ENCODE measurements around the gene PRSS36.
"Not testable (repeated sequence)": the region's sequence is repeated elsewhere in the genome, so short reads cannot be mapped to it uniquely, and the experiment has no call there.

PRSS36 gene

DNA sequence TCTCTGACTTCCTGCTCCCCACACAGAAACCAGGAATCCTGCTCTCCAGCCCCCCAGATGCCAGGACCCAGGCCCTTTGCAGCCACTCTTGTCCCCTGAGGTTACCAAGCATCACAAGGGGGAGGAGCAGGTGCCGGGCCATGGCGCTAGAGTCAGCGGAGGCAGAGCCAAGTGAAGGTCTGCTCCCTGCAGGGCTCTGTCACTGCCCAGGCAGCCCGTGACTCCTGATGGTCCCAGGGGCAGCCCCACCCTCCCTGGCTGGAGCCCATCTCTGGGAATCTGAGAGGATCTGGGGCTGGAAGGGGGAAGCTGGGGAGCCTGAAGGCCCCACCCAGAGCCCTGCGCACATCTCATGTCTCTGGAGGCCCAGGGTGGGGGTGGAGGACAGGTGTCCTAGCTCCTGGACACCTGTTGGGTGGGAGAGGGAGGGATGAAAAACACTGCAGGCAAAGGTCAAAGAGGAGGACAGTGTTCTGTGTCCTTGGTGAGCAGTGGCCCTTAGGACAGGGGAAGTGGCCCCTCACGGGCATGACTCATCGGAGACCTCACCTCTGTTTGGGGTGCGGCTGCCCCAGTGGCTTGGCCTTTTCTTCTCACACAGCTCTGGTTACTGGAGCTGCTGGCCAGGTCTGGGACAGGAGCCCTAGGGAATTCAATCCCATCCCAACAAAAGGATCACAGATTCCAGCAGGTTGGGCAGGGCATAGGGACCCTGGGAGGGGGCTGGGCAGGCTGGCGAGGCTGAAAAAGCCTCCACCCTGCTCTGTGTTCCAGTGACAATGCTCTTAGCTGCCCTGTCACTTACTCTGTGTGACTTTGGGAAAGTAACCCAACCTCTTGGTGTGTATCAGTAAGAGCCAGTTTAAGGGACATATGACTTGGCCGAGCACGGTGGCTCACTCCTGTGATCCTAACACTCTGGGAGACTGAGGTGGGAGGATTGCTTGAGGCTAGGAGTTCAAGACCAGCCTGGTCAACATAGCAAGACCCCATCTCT lies at the start of gene PRSS36:
TSS of gene PRSS36 (minus strand) at position 173 of the 997 bp plus-strand sequence. CDS start at position 142, 31 bp downstream.
- no peak for DNase-seq

GRCh38 chr16:31199430-31200041 lies 49.7 kb upstream of the PRSS36 start:
- no peak for DNase-seq

DNA sequence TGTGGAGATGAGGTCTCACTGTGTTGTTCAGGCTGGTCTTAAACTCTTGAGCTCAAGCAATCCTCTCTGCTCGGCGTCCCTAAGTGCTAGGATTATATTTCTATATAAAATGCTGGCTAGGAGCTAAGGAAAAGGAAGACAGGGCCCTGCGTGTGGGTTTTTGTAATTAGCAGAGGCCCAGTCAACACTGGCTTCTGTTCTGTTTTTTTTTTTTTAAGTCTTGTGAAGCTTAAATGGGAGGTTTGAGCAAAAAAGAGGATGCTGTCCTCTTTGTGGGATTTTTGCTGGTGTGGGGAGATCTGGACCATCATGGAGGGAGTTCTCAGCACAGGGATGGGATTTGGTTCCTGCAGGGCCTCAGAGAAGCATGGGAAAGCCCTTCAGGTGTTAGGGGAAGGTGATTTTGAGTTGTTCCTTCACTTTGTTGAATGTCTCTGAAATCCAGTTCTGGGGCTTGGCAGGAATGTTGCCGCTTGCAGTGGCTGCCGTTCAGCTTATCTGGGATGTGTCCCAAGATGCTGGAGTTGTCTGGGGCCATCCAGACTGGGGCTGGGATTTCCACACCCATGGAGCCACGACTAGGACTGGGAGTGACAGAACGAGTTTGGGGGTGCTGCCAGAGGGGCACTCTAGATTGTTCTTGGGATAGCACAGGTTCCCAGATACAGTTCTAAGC lies 48.5 kb upstream of the PRSS36 start:
- DNase-seq: no peak

DNA sequence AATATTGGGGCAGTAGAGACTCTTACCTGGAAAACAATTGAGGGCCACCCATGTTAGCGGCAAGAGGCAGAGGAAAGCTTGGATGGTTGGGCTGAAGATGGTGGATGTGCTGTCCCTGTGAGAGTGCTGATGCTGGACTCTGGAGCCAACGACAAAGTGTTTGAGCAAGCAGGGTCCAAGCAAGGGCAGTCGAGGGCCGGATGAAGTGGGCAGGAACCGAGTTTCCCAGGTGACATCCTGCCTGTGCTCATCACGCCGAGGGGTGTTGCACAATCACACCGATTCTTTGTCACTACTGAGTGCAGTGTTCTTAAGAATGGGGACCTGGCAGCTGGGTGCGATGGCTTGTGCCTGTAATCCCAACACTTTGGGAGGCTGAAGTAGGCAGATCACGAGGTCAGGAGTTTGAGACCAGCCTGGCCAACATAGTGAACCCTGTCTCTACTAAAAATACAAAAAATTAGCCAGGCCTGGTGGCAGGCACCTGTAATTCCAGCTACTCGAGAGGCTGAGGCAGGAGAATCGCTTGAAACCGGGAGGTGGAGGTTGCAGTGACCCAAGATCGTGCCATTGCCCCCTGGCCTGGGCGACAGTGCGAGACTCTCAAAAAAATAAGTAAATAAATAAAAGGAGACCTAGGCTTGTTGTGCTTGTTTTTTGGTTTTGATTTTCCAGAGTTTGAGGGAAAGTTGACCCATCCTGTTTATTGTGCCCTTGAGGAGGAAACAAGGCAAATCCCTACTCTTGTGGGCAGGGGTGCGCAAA lies 46.6 kb upstream of the PRSS36 start:
- no peak for DNase-seq

DNA sequence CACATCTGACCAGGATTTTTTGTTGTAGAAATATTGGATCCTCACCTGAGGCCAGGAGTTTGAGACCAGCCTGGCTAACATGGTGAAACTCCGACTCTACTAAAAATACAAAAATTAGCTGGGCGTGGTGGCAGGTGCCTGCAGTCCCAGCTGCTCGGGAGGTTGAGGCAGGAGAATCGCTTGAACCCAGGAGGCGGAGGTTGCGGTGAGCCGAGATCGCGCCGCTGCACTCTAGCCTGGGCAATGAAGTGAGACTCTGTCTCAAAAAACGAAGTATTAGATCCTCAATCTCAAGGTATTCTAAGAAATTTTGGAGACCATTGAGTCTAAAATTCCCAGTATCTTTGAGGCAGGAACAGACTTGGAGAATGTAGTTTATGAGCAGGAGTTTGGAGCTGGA lies 46.0 kb upstream of the PRSS36 start:
- not testable (repeated sequence) for DNase-seq

GRCh38 chr16:31194898-31195297 lies 45.0 kb upstream of the PRSS36 start:
- DNase-seq: no peak

DNA sequence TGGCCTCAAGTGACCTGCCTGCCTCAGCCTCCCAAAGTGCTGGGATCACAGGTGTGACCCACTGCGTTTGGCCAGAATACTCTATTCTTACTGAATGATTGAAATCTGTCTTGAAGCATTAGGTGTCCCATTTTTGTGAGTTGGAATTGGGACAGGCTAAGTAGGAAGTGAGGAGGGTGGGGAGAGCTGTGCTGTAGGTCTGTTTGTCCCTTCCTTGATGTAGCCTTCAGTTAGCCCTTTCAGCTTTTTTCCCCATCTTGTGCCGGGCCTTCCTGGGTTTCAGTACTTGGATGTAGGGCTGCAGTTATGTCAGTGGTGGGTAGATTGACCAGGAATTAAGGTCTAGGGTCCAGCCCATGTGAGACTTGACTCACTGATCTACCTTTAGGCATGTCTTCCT lies 44.0 kb upstream of the PRSS36 start:
- no peak for DNase-seq

GRCh38 chr16:31192856-31193642 lies 43.2 kb upstream of the PRSS36 start:
- no peak for DNase-seq

DNA sequence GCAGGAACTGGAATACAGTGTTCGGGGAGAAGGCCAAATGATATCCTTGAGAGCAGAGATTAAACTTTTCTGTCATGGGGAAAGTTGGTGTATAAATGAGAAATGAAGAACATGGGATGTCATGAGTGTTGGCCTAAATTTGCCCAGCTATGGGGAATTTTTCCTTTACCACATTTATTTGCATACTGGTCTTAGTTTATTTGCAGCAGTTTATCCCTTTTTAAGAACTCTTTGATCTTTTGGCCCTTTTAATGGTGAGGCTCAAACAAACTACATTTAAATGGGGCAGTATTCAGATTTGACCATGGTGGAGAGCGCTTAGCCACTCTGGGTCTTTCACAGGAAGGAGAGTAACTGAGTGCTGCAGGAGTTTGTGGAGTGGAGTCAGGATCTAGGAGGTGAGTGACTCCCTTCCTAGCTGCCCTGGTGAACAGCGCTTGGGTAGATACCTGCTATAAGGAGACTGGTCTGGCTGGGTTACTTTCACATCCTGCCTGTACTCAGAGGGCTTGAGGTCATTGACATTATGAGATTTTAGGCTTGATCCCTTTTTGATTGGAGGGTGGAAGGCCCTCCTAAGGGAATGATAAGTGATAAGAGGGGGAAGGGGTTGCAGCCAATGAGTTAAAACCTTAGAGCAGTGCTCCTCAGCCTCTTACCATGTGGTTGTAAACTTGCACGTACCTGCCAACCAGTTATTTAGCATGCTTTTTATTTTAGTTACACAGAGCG lies 42.0 kb upstream of the PRSS36 start:
- DNase-seq: no peak

DNA sequence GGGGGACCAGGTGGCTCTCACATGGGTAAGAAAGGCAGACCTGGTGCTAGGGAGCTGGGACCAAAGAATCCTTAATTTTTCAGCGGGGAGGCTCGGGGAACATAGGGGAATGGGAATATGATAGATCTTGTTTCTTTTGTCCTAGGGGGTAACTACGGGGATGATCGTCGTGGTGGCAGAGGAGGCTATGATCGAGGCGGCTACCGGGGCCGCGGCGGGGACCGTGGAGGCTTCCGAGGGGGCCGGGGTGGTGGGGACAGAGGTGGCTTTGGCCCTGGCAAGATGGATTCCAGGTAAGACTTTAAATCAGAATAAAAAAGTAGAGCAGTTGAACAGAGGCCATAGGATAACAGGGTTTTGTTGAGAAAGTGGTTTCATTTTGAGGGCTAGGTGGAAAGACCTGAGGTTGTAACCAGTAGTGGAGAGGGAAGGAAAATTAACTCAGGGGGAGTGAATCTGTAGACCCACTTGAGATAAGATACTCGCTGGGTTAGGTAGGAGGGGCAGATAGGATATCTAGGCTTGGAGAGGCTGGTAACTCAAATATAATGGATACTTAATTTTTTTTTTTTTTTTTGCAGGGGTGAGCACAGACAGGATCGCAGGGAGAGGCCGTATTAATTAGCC lies 41.1 kb upstream of the PRSS36 start:
- DNase-seq: no peak

GRCh38 chr16:31190061-31190460 lies 40.2 kb upstream of the PRSS36 start:
- DNase-seq: no peak

DNA sequence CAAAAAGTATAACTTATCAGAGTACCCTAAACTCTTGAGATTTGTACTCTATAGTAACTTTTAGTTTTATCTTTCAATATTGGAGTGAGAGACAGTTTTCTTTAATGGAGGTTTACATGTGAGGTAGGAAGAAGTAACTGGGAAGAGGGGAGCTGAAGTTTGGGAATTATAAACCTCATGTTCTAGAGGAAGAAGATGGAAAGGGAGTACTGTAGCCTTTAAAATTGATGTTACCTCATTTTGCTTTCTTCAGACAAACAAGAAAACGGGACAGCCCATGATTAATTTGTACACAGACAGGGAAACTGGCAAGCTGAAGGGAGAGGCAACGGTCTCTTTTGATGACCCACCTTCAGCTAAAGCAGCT lies 39.5 kb upstream of the PRSS36 start:
- no peak for DNase-seq

DNA sequence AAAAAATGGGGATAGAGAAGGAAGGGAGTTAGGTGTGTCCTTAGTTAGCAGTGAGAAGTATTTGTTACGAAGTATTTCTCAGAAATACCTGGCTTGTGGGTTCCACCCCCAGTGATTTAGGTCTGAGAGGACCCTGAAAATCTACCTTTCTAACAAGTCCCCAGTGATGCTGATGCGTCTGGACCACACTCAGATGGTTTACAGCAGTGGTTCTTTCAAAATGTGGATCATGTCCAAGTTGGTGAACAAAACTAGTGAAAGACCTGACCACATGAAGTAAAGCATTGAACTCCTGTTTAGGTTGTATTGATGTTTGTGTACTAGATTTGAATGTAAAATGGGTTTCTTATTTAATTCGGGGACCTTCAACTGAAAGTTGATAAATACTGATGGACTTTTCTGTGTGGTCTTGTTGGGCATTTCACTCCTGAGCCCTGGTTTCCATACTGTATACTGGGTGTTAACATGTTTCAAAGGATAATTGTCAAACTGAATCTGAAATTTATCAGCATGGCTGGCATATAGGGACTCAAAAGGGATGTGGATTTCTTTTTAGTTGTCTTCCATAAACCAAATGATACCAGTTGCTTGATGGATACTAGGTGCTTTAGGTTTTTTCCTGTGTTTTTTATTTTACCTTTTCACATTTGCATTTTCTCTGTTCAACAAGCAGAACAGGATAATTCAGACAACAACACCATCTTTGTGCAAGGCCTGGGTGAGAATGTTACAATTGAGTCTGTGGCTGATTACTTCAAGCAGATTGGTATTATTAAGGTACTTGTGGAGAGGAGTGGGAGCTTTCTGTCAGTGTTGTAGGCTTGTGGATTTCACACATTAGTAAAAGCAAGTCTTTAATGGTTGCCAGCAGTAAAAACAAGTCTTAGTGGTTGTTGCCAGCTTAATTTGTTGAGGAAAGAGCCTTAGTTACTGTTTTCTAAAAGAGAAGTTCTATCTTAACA lies 38.9 kb upstream of the PRSS36 start:
- no peak for DNase-seq

GRCh38 chr16:31187808-31188189 lies 37.9 kb upstream of the PRSS36 start:
- DNase-seq: no peak

- DNase-seq: no peak
Measured at GRCh38 chr16:31186930-31187807, 37.3 kb upstream of the PRSS36 start.

- DNase-seq: no peak
Measured at GRCh38 chr16:31186176-31186575, 36.3 kb upstream of the PRSS36 start.

DNA sequence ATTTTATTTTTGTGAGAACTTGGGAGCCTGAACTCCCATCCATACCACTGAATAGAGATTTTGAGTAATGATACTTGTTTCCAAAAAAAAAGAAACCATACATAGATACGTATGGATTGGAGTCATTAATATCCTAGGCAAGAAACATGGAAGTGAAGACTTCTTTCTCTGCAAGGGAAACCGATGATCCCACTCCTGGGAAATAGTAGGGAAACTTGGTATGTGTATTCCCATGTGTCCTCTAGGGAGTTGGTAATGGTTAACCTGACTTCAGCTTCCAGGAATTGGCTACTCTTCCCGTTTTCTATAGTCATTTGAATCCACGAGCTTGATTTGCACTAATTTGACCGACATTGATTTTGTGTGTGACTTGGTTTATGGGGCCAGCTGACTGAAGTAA lies 35.5 kb upstream of the PRSS36 start:
- no peak for DNase-seq

GRCh38 chr16:31184888-31185287 lies 35.0 kb upstream of the PRSS36 start:
- no peak for DNase-seq

Data from NCI-H2107 (cell line).